ENCODE measurements around the gene LRRC26.

LRRC26 gene

GRCh38 chr9:137192448-137192780 lies 22.6 kb upstream of the LRRC26 start:
- DNase-seq (ENCODE audit: low read depth), result no peak
- no peak overlapping the region for H3K4me3 ChIP-seq (ENCODE audit: low read depth, low read length)
- TF ChIP-seq, protein P1, sequence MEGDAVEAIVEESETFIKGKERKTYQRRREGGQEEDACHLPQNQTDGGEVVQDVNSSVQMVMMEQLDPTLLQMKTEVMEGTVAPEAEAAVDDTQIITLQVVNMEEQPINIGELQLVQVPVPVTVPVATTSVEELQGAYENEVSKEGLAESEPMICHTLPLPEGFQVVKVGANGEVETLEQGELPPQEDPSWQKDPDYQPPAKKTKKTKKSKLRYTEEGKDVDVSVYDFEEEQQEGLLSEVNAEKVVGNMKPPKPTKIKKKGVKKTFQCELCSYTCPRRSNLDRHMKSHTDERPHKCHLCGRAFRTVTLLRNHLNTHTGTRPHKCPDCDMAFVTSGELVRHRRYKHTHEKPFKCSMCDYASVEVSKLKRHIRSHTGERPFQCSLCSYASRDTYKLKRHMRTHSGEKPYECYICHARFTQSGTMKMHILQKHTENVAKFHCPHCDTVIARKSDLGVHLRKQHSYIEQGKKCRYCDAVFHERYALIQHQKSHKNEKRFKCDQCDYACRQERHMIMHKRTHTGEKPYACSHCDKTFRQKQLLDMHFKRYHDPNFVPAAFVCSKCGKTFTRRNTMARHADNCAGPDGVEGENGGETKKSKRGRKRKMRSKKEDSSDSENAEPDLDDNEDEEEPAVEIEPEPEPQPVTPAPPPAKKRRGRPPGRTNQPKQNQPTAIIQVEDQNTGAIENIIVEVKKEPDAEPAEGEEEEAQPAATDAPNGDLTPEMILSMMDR (IDR thresholded peaks at IDR 0.05; ENCODE audit: control insufficient read depth, extremely low read depth, insufficient read depth), result no peak

GRCh38 chr9:137191691-137192447 lies 22.0 kb upstream of the LRRC26 start:
- TF ChIP-seq, protein P1 (IDR thresholded peaks at IDR 0.05; ENCODE audit: control insufficient read depth, extremely low read depth, insufficient read depth), result no peak
- no peak overlapping the region for H3K4me3 ChIP-seq (ENCODE audit: low read depth, low read length)
- no peak for DNase-seq (ENCODE audit: low read depth)

- DNase-seq (ENCODE audit: low read depth), result no peak
- TF ChIP-seq, protein P1 (IDR thresholded peaks at IDR 0.05; ENCODE audit: control insufficient read depth, extremely low read depth, insufficient read depth), result no peak
- H3K4me3 ChIP-seq (ENCODE audit: low read depth, low read length), result no peak overlapping the region
Observed at GRCh38 chr9:137191245-137191644, 21.4 kb upstream of the LRRC26 start.

GRCh38 chr9:137190315-137190856 lies 20.5 kb upstream of the LRRC26 start:
- peak overlapping the region; percentile 100 for H3K4me3 ChIP-seq (ENCODE audit: low read depth, low read length)
- no peak for DNase-seq (ENCODE audit: low read depth)
- TF ChIP-seq, protein P1 (IDR thresholded peaks at IDR 0.05; ENCODE audit: control insufficient read depth, extremely low read depth, insufficient read depth), result peak; percentile 64

- DNase-seq (ENCODE audit: low read depth), result no peak
- TF ChIP-seq, protein P1 (IDR thresholded peaks at IDR 0.05; ENCODE audit: control insufficient read depth, extremely low read depth, insufficient read depth), result no peak
- H3K4me3 ChIP-seq (ENCODE audit: low read depth, low read length), result peak overlapping the region; percentile 100
Observed at GRCh38 chr9:137189297-137190295, 19.7 kb upstream of the LRRC26 start.

DNA sequence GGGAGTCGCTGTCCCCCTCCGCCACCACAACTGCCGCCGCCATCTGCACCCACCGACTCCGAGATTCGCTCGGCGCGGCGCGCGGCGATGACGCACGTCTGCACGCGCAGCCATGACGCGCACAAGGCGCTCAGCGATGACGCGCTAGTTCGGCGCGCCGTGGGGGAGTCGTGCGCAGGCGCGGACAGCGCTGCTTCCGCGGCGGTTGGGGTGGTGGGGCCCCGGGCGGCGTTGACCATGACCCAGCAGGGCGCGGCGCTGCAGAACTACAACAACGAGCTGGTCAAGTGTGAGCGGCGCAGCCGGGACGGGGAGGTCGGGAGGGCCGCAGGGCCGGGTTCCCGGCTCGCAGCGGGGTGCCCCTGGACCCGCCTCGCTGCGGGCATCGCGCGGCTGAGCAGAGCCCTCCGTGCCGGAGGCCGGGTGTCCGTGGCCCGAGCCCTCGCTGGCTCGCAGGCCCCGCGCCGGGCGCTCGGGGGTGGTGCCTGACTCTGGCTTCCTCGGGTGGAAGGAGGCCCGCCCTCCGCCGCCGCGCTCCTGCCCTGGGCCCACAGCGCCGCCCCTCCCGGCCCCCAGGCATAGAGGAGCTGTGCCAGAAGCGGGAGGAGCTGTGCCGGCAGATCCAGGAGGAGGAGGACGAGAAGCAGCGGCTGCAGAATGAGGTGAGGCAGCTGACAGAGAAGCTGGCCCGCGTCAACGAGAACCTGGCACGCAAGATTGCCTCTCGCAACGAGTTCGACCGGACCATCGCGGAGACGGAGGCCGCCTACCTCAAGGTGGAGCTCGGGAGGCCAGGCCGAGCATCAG lies 18.8 kb upstream of the LRRC26 start, which contains the start of the genes ANAPC2 and SSNA1:
Gene ANAPC2, minus strand, starts transcription at position 71 of the 807 bp plus-strand sequence. Its CDS starts 28 bp downstream, at position 43.
Gene SSNA1, plus strand, starts transcription at position 187 of the 807 bp plus-strand sequence. Its CDS starts 51 bp downstream, at position 238.
- TF ChIP-seq, protein P1 (IDR thresholded peaks at IDR 0.05; ENCODE audit: control insufficient read depth, extremely low read depth, insufficient read depth), result peak; percentile 47
- peak; percentile 86 for DNase-seq (ENCODE audit: low read depth)
- peak within 1 kb of the TSS; percentile 100 for H3K4me3 ChIP-seq (ENCODE audit: low read depth, low read length)

Data from LNCaP clone FGC (cell line).